ENCODE results near the gene CDH4.

CDH4 gene

DNA sequence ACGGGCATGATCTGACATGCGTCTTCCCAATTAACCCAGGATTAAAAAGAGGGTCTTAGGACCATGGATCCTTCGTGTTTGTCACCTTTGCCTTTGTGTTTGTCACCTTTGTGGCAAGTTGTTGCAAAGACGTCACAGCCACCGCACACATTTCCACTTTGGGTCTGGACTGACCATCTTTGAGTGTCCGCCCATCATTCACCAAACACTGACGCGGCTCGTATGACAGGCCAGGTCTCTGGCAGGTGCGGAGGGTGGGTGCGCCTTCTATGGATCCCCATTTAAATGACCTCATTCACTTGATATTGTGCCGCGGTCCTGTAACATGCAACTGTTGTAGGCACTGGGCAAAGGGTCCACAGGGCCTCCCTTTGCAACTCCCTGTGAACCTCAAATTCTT lies 409.5 kb downstream of the CDH4 start:
- no peaks in the 10 kb centered on the region for H3K9me2 ChIP-seq (replicated peaks; ENCODE audit: insufficient read depth, low read length)
- no peaks in the 10 kb centered on the region for H3F3A ChIP-seq (ENCODE audit: insufficient read depth)
- no peaks in the 10 kb centered on the region for H3K36me3 ChIP-seq (ENCODE audit: low read length)
- TF ChIP-seq EZH2phosphoT487 (conservative IDR thresholded peaks at IDR 0.05; ENCODE audit: low read length) = no peak
- TF ChIP-seq, protein P1, sequence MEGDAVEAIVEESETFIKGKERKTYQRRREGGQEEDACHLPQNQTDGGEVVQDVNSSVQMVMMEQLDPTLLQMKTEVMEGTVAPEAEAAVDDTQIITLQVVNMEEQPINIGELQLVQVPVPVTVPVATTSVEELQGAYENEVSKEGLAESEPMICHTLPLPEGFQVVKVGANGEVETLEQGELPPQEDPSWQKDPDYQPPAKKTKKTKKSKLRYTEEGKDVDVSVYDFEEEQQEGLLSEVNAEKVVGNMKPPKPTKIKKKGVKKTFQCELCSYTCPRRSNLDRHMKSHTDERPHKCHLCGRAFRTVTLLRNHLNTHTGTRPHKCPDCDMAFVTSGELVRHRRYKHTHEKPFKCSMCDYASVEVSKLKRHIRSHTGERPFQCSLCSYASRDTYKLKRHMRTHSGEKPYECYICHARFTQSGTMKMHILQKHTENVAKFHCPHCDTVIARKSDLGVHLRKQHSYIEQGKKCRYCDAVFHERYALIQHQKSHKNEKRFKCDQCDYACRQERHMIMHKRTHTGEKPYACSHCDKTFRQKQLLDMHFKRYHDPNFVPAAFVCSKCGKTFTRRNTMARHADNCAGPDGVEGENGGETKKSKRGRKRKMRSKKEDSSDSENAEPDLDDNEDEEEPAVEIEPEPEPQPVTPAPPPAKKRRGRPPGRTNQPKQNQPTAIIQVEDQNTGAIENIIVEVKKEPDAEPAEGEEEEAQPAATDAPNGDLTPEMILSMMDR (IDR thresholded peaks at IDR 0.05; ENCODE audit: insufficient read depth, low read length, poor library complexity, severe bottlenecking) = no peak
- no peaks in the 10 kb centered on the region for H3K27me3 ChIP-seq (ENCODE audit: low read length)
- no peaks in the 10 kb centered on the region for H3K9me3 ChIP-seq (ENCODE audit: insufficient read depth, low read length)
- H3K27ac ChIP-seq (ENCODE audit: low read depth, low read length) = no peak overlapping the region
- no peaks in the 10 kb centered on the region for H3K79me2 ChIP-seq (ENCODE audit: insufficient read depth, low read length)
- H4K20me1 ChIP-seq (ENCODE audit: low read depth, low read length) = no peaks in the 10 kb centered on the region
- no peak overlapping the region for H3K4me2 ChIP-seq (ENCODE audit: low read depth, low read length, poor library complexity, severe bottlenecking)
- no peak overlapping the region for H2AFZ ChIP-seq (ENCODE audit: low read depth, low read length, severe bottlenecking)
- H3K9ac ChIP-seq (ENCODE audit: low read length) = no peak overlapping the region
- H3K4me3 ChIP-seq (ENCODE audit: insufficient read depth, low read length, poor library complexity, severe bottlenecking) = no peak overlapping the region

DNA sequence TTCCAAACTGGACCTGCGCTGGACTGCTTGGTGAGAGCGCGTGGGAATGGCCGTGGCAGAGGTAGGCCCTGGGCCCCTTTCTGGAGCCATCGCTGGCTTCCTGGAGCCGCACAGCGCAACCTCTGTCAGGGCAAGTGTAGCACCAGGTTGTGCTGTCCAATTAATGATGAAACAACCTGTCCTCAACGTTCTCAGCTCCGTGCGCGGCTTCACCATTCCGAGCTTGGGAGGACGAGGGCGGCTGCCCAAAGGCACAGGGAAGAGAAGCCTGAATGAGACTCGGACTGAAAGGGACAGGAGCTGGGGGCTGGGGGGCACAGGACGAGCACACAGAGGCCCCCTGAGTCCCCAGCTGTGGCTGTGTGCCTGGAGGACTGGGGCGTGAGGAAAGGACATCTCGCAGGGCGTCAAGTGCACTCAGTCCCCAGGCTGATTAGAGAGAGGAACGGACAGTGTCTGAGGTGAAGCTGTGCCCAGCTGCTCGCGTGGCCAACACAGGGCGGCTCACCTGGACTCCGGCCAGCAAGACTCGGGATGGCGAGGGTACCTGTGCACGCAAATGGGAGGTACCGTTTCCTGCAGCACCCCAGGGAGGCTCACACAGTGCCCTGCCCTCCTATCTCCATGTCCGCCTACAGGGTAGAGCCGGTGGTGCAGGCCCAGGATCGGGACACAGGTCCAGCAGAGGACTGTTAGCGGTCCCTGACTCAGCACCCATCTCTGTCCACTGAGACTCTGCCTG lies 410.3 kb downstream of the CDH4 start:
- TF ChIP-seq, protein P1 (IDR thresholded peaks at IDR 0.05; ENCODE audit: insufficient read depth, low read length, poor library complexity, severe bottlenecking) = no peak
- no peak for TF ChIP-seq EZH2phosphoT487 (conservative IDR thresholded peaks at IDR 0.05; ENCODE audit: low read length)
- Histone ChIP-seq H2AFZ (ENCODE audit: low read depth, low read length, severe bottlenecking) (no peak overlapping the region), H3K4me3 (ENCODE audit: insufficient read depth, low read length, poor library complexity, severe bottlenecking) (no peak overlapping the region), H3K79me2 (ENCODE audit: insufficient read depth, low read length) (no peaks in the 10 kb centered on the region), H3K27ac (ENCODE audit: low read depth, low read length) (no peak overlapping the region), H3K9me2 (replicated peaks; ENCODE audit: insufficient read depth, low read length) (no peaks in the 10 kb centered on the region), H3K9me3 (ENCODE audit: insufficient read depth, low read length) (no peaks in the 10 kb centered on the region), H4K20me1 (ENCODE audit: low read depth, low read length) (no peaks in the 10 kb centered on the region), H3K9ac (ENCODE audit: low read length) (no peak overlapping the region), H3K27me3 (ENCODE audit: low read length) (no peaks in the 10 kb centered on the region), H3K4me2 (ENCODE audit: low read depth, low read length, poor library complexity, severe bottlenecking) (no peak overlapping the region), H3K36me3 (ENCODE audit: low read length) (no peaks in the 10 kb centered on the region), H3F3A (ENCODE audit: insufficient read depth) (no peaks in the 10 kb centered on the region)

DNA sequence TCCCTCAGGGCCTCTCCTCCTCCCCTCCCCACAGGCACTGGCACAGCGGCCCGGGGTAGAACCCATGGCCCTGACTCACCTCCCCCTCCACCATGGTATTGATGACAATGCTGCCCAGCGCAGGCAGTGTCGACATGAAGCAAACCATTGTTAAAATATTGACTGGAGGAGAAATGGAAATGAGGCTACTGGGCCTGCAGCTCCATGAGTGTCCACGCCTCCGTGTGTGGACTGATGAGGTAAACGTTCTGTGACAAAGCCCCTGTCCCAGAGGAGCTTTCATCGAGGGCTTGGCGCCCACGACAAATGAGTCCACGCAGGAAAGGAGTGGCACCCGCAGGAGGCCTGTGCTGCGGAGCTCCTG lies 410.9 kb downstream of the CDH4 start:
- Histone ChIP-seq H3K36me3 (ENCODE audit: low read length) (no peaks in the 10 kb centered on the region), H3K27ac (ENCODE audit: low read depth, low read length) (no peak overlapping the region), H3K9me2 (replicated peaks; ENCODE audit: insufficient read depth, low read length) (no peaks in the 10 kb centered on the region), H3F3A (ENCODE audit: insufficient read depth) (no peaks in the 10 kb centered on the region), H3K9ac (ENCODE audit: low read length) (no peak overlapping the region), H3K79me2 (ENCODE audit: insufficient read depth, low read length) (no peaks in the 10 kb centered on the region), H3K9me3 (ENCODE audit: insufficient read depth, low read length) (no peaks in the 10 kb centered on the region), H3K4me2 (ENCODE audit: low read depth, low read length, poor library complexity, severe bottlenecking) (no peak overlapping the region), H3K4me3 (ENCODE audit: insufficient read depth, low read length, poor library complexity, severe bottlenecking) (no peak overlapping the region), H2AFZ (ENCODE audit: low read depth, low read length, severe bottlenecking) (no peak overlapping the region), H3K27me3 (ENCODE audit: low read length) (no peaks in the 10 kb centered on the region), H4K20me1 (ENCODE audit: low read depth, low read length) (no peaks in the 10 kb centered on the region)
- TF ChIP-seq EZH2phosphoT487 (conservative IDR thresholded peaks at IDR 0.05; ENCODE audit: low read length) = no peak
- TF ChIP-seq, protein P1 (IDR thresholded peaks at IDR 0.05; ENCODE audit: insufficient read depth, low read length, poor library complexity, severe bottlenecking) = no peak
